Naive B cell (primary cell): Measurements from ENCODE around the gene HOTAIR. TPM values are rescaled to one million over a fixed set of nuclear protein-coding genes. Genes with fewer than 3 reads are reported as not detected.

Experiments
- ATAC-seq, 2 donors: fragments of 150-1000 bp; cut with Tn5 transposase; 2 replicates each; pipeline ENCODE4 v1.10.0; 2021; ENCODE audit warnings: low read depth in 2 of 2, mild to moderate bottlenecking in 2 of 2, moderate library complexity in 2 of 2
- DNase-seq: peaks from one replicate; pipeline ENCODE4 v3.0.0; 2022
- H3K27ac Mint-ChIP-seq, 6 donors: one replicate each; pipeline ENCODE4 v1.8.0; 2020 to 2022; ENCODE audit warnings: mild to moderate bottlenecking in 6 of 6, mixed read lengths in 6 of 6, moderate library complexity in 5 of 6, inconsistent platforms in 2 of 6
- H3K27me3 Mint-ChIP-seq, 3 donors: one replicate each; pipeline ENCODE4 v1.8.0; 2021 to 2022; ENCODE audit warnings: mixed read lengths in 3 of 3, mild to moderate bottlenecking in 1 of 3
- H3K36me3 Mint-ChIP-seq, 2 donors: one replicate each; pipeline ENCODE4 v1.8.0; 2020 to 2022; ENCODE audit warnings: mixed read lengths in 2 of 2, inconsistent platforms in 1 of 2, mild to moderate bottlenecking in 1 of 2
- H3K4me1 Mint-ChIP-seq, 3 donors: one replicate each; pipeline ENCODE4 v1.8.0; 2020 to 2022; ENCODE audit warnings: mixed read lengths in 3 of 3, inconsistent platforms in 1 of 3, mild to moderate bottlenecking in 1 of 3, moderate library complexity in 1 of 3
- H3K4me3 Mint-ChIP-seq, 8 donors: one replicate each; pipeline ENCODE4 v1.8.0; 2020 to 2022; ENCODE audit warnings: mild to moderate bottlenecking in 8 of 8, mixed read lengths in 8 of 8, moderate library complexity in 8 of 8, inconsistent platforms in 2 of 8
- H3K9me3 Mint-ChIP-seq, 7 donors: one replicate each; pipeline ENCODE4 v1.8.0; 2020 to 2022; ENCODE audit warnings: mixed read lengths in 7 of 7, mild to moderate bottlenecking in 5 of 7, inconsistent platforms in 2 of 7, moderate library complexity in 1 of 7
- polyA plus RNA-seq, 6 donors: library from polyadenylated mRNA; unstranded; fragments of 300-500 nt; fragmentation: Illumina TruSeq; gene quantifications; one replicate each; pipeline ENCODE4 v1.2.3, GENCODE V29; 2021; ENCODE audit warnings: low read depth in 6 of 6

HOTAIR gene
- polyA plus RNA-seq, 6 donors from 2014 or later: not detected

DNA sequence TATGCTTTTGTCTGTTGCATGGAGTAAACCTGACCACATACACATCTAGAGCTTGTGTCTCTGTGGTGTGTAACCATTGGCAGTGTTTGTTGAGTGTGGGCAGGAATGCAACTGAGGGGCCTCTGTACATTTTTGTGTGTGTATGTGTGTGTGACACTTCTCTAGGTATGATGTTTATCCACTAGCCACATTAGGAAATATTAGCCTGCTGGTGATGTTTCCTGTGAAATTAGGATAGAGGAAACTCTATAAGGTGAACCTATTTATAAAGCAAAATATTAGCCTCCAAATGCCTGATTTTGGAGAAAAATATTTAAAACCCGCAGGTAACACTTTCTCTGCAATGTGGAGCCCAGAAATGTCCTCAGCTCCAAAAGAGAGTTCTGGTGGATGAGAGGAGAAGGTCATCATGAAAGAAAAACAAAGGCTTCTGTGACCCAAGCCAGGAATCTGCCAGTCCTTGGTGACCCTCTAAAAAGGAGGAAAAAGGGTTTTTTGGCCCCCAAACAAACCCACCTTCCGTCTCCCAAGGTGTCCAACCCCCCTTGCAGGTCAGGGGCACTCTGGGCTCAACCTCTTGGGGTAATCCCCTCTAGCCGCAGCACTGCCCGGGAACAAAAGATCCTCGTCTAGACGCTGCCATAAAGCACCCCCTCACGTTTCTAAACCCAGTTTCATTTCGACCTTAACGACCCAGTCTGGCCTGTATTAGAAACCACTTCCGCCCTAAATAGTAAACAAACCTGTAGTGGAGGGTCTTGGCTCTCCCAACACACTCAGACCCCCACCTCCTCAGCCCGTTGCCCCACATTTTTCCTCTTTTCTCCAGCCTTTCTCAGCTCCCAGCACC is 3.1 kb upstream of the HOTAIR start:
- ATAC-seq (no peak), DNase-seq (no peak)
- Mint-ChIP-seq H3K27me3 (peaks cover 73 to 89% (median 78%) of the 10 kb centered on the region in 3 donors), H3K4me1 (peaks cover 17 to 27% (median 22%) of the 10 kb centered on the region in 3 donors), H3K36me3 (peaks cover 0 to 28% of the 10 kb centered on the region in 2 donors), H3K27ac (peak overlapping the region in 2 of 6 donors; percentile 77 to 85), H3K4me3 (peak overlapping the region in 2 of 8 donors; percentile 47 to 75), H3K9me3 (peaks cover 3 to 32% (median 13%) of the 10 kb centered on the region in 7 donors)

DNA sequence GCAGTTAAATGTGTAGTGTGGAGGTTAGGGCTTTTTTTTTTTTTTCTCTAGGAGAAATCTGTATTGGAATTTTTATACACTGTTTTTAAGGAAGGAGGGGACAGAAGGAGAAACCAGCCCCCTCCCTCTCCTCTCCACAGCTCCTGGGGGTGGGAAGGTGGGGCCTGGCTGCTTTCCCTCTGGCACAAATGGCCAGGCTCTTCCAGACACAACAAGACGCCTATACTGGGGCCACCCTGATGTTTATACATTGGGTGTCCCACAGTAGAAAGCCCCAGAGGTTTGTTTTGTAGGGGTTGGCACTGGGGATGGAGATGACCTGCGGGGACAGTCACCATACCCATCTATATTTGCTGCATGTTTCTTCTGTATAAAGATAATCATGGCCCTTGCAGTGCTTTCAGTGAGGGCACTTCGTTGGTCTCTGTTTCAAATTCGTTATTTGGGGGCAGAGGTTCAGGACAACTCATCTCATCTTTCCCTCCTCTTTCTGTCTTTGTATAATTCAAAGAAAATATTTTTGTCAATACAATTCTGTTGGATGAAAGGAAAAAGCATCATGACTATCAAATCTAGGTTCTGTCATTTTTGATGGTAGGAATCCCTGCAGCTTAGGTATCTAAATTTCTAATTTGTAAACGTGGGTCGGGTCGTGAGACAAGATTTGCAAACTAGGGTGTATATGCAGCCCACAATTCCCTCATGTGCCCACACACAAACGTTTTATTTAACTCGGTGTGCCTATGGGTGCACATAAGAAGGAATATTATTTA is 2.3 kb upstream of the HOTAIR start:
- peaks cover 0 to 31% of the 10 kb centered on the region in 2 donors for H3K36me3 Mint-ChIP-seq
- peak overlapping the region in 3 of 8 donors; percentile 29 to 75 (median 29) for H3K4me3 Mint-ChIP-seq
- H3K27me3 Mint-ChIP-seq: peaks cover 73 to 92% (median 78%) of the 10 kb centered on the region in 3 donors
- H3K9me3 Mint-ChIP-seq: peaks cover 5 to 30% (median 13%) of the 10 kb centered on the region in 7 donors
- peak overlapping the region in 2 of 6 donors; percentile 30 to 85 for H3K27ac Mint-ChIP-seq
- DNase-seq: no peak
- H3K4me1 Mint-ChIP-seq: peaks cover 19 to 28% (median 23%) of the 10 kb centered on the region in 3 donors
- no peak for ATAC-seq

DNA sequence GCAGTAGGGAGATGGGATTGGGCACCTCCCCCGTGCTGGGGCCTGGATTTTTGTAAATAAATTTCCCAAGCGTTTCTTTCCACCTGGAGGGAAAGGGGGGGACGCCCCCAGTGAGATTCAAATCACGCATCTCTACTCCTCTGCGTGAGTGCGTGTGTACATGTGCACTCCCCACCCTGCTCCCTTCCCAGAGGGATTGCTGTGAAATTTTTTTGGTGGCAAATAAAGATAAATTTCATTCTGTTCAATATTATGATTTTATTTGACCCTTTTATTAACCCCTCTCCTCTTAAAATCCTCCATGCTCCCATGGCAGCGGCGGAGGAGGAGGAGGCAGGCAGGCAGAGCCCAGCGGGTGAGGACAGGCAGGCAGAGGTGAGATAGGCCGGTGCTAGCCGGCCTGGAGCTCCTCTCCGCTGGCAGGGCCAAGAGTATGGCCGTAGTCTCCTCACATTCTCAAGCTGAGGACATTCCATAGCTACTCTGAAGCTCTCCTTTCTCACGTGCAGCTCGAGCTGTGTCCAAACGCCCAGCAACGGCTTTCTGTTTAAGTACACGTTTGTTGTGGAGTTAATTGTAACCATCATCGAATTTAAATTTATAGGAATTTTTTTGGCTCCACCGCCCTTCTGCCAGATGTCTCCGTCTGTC is 1.5 kb upstream of the HOTAIR start:
- H3K9me3 Mint-ChIP-seq: peaks cover 5 to 31% (median 13%) of the 10 kb centered on the region in 7 donors
- DNase-seq: no peak
- H3K27me3 Mint-ChIP-seq: peaks cover 73 to 92% (median 82%) of the 10 kb centered on the region in 3 donors
- H3K4me1 Mint-ChIP-seq: peaks cover 19 to 23% (median 23%) of the 10 kb centered on the region in 3 donors
- H3K27ac Mint-ChIP-seq: peak overlapping the region in 3 of 6 donors; percentile 30 to 92 (median 51)
- no peak for ATAC-seq
- H3K4me3 Mint-ChIP-seq: peak overlapping the region in 5 of 8 donors; percentile 29 to 82 (median 75)
- peaks cover 0 to 31% of the 10 kb centered on the region in 2 donors for H3K36me3 Mint-ChIP-seq

DNA sequence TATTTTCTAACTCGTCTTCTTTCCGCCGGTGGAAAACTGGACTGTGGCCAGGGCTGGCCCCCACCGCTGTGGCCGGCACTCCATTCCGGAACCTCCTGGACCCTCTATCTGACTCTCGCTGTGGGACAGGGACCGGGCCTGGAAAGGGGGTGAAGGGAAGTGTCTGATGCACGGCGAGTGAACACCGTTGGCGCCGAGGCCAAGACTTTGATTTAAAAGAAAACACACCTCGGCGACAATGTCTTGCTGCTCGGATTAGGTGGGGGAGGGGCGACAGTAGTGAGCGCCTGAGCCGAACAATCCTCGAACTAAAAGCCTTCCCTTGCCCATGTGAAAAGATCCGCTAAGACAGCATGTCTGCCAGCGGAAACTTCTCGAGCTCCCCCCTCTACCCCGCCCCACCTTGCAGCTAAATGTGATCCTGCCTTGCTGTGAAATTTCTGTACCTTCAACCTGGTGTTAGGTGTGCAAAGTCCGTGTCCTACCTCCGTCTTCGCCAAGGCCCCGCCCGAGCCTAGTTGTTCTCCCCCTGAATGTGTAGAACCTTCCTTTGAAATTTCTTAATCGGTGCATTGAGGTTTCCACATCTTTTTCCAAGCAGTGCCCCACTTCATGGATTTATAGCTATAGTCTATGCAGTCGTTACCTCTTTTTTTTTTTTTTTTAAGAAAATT is 862 bp upstream of the HOTAIR start:
- Mint-ChIP-seq H3K4me1 (peaks cover 19 to 23% (median 20%) of the 10 kb centered on the region in 3 donors), H3K27me3 (peaks cover 73 to 92% (median 82%) of the 10 kb centered on the region in 3 donors), H3K4me3 (peak overlapping the region; percentile 63 to 89 (median 78)), H3K9me3 (peaks cover 5 to 31% (median 13%) of the 10 kb centered on the region in 7 donors), H3K27ac (peak overlapping the region in 3 of 6 donors; percentile 51 to 92 (median 76)), H3K36me3 (peaks cover 0 to 31% of the 10 kb centered on the region in 2 donors)
- DNase-seq: no peak
- ATAC-seq: no peak

DNA sequence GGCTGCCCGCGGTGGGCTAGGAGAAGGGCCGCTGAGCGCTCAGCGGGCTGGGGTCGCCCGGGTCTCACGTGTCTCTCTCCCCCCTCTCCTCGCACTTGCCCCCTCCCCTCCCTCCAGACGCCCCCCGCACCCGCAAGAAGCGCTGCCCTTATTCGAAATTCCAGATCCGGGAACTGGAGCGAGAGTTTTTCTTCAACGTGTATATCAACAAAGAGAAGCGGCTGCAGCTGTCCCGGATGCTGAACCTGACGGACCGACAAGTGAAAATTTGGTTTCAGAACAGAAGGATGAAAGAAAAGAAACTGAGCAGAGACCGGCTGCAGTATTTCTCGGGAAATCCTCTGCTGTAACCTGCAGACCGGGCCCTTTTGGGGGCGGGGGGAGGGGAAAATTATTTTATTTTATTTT is 314 bp upstream of the HOTAIR start:
- H3K27ac Mint-ChIP-seq: peak overlapping the region in 1 of 6 donors; percentile 93
- H3K27me3 Mint-ChIP-seq: peaks cover 73 to 92% (median 83%) of the 10 kb centered on the region in 3 donors
- H3K4me3 Mint-ChIP-seq: peak overlapping the region; percentile 63 to 89 (median 78)
- DNase-seq: no peak
- ATAC-seq: no peak
- peaks cover 0 to 27% of the 10 kb centered on the region in 2 donors for H3K36me3 Mint-ChIP-seq
- peaks cover 17 to 23% (median 19%) of the 10 kb centered on the region in 3 donors for H3K4me1 Mint-ChIP-seq
- peaks cover 5 to 31% (median 11%) of the 10 kb centered on the region in 7 donors for H3K9me3 Mint-ChIP-seq

DNA sequence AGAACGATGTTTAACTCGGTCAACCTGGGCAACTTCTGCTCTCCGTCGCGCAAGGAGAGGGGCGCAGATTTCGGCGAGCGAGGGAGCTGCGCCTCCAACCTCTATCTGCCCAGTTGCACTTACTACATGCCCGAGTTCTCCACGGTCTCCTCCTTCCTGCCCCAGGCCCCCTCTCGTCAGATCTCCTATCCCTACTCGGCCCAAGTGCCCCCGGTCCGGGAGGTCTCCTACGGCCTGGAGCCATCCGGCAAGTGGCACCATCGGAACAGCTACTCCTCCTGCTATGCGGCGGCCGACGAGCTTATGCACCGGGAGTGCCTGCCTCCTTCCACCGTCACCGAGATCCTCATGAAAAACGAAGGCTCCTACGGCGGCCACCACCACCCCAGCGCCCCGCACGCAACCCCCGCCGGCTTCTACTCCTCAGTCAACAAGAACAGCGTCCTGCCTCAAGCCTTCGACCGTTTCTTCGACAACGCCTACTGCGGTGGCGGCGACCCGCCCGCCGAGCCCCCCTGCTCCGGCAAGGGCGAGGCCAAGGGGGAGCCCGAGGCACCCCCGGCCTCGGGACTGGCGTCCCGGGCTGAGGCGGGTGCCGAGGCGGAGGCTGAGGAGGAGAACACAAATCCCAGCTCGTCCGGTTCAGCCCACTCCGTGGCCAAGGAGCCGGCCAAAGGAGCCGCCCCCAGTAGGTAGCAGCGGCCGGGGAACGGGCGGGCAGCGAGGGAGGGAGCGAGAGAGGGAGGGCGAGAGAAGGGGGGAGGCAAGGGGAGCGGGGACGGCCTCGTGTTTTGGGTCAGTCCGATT is 1.3 kb downstream of the HOTAIR start:
- peaks cover 17 to 21% (median 19%) of the 10 kb centered on the region in 3 donors for H3K4me1 Mint-ChIP-seq
- ATAC-seq (no peak), DNase-seq (no peak)
- H3K36me3 Mint-ChIP-seq: peaks cover 0 to 17% of the 10 kb centered on the region in 2 donors
- H3K27me3 Mint-ChIP-seq: peaks cover 69 to 92% (median 83%) of the 10 kb centered on the region in 3 donors
- H3K27ac Mint-ChIP-seq: peak overlapping the region in 4 of 6 donors; percentile 64 to 96 (median 94)
- peaks cover 5 to 26% (median 11%) of the 10 kb centered on the region in 7 donors for H3K9me3 Mint-ChIP-seq
- H3K4me3 Mint-ChIP-seq: peak overlapping the region; percentile 12 to 88 (median 80)

DNA sequence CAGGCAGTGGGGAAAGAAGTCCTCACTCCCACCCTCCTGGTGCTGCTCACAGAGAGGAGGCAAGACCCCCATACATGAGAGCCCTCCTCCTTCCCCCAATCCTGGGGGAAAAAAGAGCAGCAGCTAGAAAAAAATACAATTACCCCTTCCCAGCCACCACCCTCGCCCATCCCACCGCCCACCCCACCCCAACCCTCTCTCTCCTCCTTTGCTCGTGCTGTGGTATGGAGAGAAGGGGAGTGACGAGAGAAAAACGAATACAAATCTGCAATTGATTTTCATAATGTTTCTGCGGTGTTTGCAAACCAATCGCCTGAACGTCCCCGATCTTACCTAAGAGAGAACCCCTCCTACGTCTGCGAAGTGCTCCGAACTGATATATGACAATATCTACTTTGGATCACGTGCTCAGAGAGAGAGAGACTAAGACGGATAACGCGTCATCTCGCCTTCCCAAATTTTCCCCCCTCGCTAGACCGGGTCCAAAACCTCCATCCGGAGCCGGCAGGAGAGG is 2.0 kb downstream of the HOTAIR start, which contains the start of gene HOXC11:
Gene HOXC11 (plus strand): TSS at position 405 of the 514 bp plus-strand sequence. CDS start 116 bp downstream, outside the sequence.
- Mint-ChIP-seq H3K4me1 (peaks cover 17 to 26% (median 19%) of the 10 kb centered on the region in 3 donors), H3K9me3 (peaks cover 5 to 28% (median 13%) of the 10 kb centered on the region in 7 donors), H3K27me3 (peaks cover 69 to 92% (median 83%) of the 10 kb centered on the region in 3 donors), H3K4me3 (peak within 1 kb of the TSS; percentile 19 to 88 (median 80)), H3K36me3 (peaks cover 0 to 17% of the 10 kb centered on the region in 2 donors), H3K27ac (peak within 1 kb of the TSS in 4 of 6 donors; percentile 64 to 96 (median 94))
- DNase-seq: no peak
- no peak for ATAC-seq

DNA sequence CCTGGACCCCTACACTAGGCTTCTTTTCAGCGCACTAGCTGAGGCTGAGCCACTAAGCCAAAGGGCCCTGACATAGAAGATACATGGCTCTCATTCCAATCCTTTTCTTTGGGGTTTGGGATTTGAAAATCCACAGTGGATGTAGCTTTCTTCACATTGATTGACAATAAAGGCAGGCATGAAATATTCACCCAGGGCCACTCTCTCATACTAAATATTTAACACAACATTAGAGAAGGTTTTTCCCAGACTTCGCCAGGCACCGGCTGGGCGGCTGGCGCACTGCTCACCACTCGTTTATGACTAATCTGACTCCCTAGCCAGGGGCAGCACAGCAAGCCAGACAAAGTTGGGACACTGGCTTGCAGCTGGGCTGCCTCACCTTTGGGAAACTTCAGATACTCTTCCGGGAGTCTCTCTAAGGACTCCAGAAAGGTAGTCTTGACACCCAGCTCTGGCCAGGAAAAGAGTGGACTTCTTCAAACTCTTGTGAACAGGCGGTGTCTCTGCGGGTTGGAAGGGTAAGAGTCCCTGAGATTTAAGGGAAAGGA is 2.5 kb downstream of the HOTAIR start:
- peaks cover 19 to 32% (median 19%) of the 10 kb centered on the region in 3 donors for H3K4me1 Mint-ChIP-seq
- H3K4me3 Mint-ChIP-seq: peak overlapping the region in 4 of 8 donors; percentile 3 to 71 (median 53)
- peaks cover 0 to 17% of the 10 kb centered on the region in 2 donors for H3K36me3 Mint-ChIP-seq
- peak overlapping the region in 3 of 6 donors; percentile 64 to 96 (median 93) for H3K27ac Mint-ChIP-seq
- no peak for DNase-seq
- no peak for ATAC-seq
- peaks cover 5 to 28% (median 13%) of the 10 kb centered on the region in 7 donors for H3K9me3 Mint-ChIP-seq
- peaks cover 74 to 92% (median 83%) of the 10 kb centered on the region in 3 donors for H3K27me3 Mint-ChIP-seq

DNA sequence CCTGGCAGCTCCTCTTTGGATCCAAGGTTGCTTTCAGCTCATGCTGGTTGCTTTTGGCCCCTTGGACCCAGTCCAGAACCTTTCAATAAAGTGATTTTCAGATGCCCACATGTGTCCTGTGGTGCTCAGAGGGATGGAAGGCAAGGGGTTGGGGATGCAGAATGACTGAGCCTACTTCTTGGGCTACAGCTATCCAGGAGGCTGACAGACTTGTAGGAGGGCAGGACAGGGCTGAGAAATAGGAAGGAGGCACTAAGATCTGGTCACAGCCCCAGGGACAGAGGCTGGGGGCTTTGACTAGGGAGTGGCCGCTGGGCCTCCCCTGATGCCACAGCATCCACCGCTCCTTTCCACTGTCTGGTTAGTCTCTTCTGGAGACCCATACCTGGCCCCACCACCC is 3.1 kb downstream of the HOTAIR start:
- peak overlapping the region in 2 of 6 donors; percentile 37 to 93 for H3K27ac Mint-ChIP-seq
- peaks cover 19 to 37% (median 24%) of the 10 kb centered on the region in 3 donors for H3K4me1 Mint-ChIP-seq
- peaks cover 5 to 28% (median 13%) of the 10 kb centered on the region in 7 donors for H3K9me3 Mint-ChIP-seq
- H3K36me3 Mint-ChIP-seq: peaks cover 0 to 18% of the 10 kb centered on the region in 2 donors
- peaks cover 79 to 92% (median 81%) of the 10 kb centered on the region in 3 donors for H3K27me3 Mint-ChIP-seq
- peak overlapping the region in 2 of 8 donors; percentile 51 to 71 for H3K4me3 Mint-ChIP-seq
- DNase-seq: no peak
- ATAC-seq: no peak

DNA sequence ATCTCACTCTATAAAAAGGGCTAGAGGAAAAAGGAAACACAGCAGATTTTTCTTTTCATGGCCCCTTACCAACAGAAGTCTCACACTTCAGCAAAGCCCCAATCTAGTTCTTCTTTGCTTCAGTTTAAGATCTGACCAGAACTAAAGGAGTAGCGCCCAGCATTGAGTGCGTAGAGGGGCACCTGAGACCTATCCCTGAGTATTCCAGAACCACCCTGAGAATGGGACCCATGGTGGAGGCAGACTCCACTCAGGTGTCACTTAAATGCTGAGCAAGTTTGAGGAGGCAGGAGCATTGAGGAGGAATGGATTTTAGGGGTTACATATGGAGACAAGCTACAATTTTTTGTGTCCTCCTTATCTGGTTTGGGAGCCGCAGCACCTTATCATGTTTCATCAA is 3.6 kb downstream of the HOTAIR start:
- H3K36me3 Mint-ChIP-seq: peaks cover 0 to 24% of the 10 kb centered on the region in 2 donors
- peak overlapping the region in 1 of 8 donors; percentile 71 for H3K4me3 Mint-ChIP-seq
- peak overlapping the region in 1 of 6 donors; percentile 87 for H3K27ac Mint-ChIP-seq
- peaks cover 5 to 28% (median 18%) of the 10 kb centered on the region in 7 donors for H3K9me3 Mint-ChIP-seq
- DNase-seq: no peak
- ATAC-seq: no peak
- peaks cover 82 to 92% (median 85%) of the 10 kb centered on the region in 3 donors for H3K27me3 Mint-ChIP-seq
- peaks cover 25 to 43% (median 29%) of the 10 kb centered on the region in 3 donors for H3K4me1 Mint-ChIP-seq

DNA sequence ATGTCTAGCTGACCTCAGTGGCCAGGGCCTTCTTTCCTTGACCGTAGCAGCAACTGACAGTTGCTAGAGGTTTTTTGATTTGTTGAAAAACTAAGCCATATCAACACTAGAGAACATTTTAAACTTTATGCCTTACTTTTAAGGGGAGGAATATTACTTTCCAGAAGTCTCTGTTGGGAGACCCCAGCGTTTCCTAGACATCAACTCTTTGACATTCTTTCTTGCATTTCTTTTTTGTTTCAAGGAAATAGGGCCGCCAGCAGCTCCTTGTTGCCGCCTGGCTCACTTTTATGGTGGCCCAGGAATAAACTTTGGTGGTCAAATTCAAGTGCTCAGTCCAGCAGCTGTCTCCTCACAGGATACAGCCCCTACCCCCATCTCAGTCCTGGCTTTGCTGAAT is 4.3 kb downstream of the HOTAIR start:
- peaks cover 3 to 24% of the 10 kb centered on the region in 2 donors for H3K36me3 Mint-ChIP-seq
- H3K27me3 Mint-ChIP-seq: peaks cover 82 to 92% (median 84%) of the 10 kb centered on the region in 3 donors
- peaks cover 24 to 44% (median 30%) of the 10 kb centered on the region in 3 donors for H3K4me1 Mint-ChIP-seq
- DNase-seq (no peak), ATAC-seq (no peak)
- peak overlapping the region in 2 of 8 donors; percentile 71 to 75 for H3K4me3 Mint-ChIP-seq
- H3K27ac Mint-ChIP-seq: no peak overlapping the region
- peaks cover 5 to 28% (median 16%) of the 10 kb centered on the region in 7 donors for H3K9me3 Mint-ChIP-seq
